HG02840 (cell line): Measurements from ENCODE around the gene SLC38A10.

ENCODE experiments used
- ATAC-seq: cut with Tn5 transposase; IDR thresholded peaks from one replicate; pipeline ENCODE4 v1.9.1; 2021; ENCODE audit warnings: mild to moderate bottlenecking, moderate library complexity, moderate number of reproducible peaks; ENCODE audit not compliant: unreplicated experiment, low FRiP score

The SLC38A10 gene

GRCh38 chr17:81196505-81197408 lies 98.3 kb downstream of the SLC38A10 start:
- ATAC-seq, result no peak

- no peak for ATAC-seq
Measured at GRCh38 chr17:81195941-81196495, 99.1 kb downstream of the SLC38A10 start.
